ENCODE data around the gene SENP2. TPM values are rescaled to one million over a fixed set of nuclear protein-coding genes. Genes with fewer than 3 reads are reported as not detected.
"Not testable (repeated sequence)": the region's sequence is repeated elsewhere in the genome, so short reads cannot be mapped to it uniquely, and the experiment has no call there.

The SENP2 gene
- total RNA-seq, 1 experiment from 2014 or later, result 34.1 TPM

DNA sequence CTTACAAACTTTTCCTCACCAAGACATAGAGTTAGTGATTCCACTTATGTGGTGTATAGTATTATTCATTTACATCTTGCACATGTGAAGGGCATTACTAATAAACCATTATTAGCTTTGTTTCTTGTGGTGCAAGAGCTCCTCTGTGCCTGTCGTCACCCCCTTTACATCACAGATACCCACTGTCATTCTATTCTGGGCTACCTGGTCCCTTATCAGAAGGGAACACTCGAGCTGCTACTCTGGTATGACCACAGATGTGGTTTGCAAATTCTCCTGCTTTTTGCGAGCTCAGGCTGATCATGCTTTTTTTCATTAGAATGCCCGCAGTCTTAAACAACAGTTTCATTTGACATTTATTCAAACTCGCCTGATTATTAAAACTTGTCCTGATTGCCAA is 13.9 kb upstream of the SENP2 start:
- no peaks in the 10 kb centered on the region for H3K9me3 ChIP-seq (replicated peaks)
- no peaks in the 10 kb centered on the region for H3K36me3 ChIP-seq
- no peak overlapping the region for H3K4me3 ChIP-seq
- no peaks in the 10 kb centered on the region for H3K4me1 ChIP-seq
- no peaks in the 10 kb centered on the region for H3K27me3 ChIP-seq
- DNase-seq, result no peak
- no peak overlapping the region for H3K27ac ChIP-seq

DNA sequence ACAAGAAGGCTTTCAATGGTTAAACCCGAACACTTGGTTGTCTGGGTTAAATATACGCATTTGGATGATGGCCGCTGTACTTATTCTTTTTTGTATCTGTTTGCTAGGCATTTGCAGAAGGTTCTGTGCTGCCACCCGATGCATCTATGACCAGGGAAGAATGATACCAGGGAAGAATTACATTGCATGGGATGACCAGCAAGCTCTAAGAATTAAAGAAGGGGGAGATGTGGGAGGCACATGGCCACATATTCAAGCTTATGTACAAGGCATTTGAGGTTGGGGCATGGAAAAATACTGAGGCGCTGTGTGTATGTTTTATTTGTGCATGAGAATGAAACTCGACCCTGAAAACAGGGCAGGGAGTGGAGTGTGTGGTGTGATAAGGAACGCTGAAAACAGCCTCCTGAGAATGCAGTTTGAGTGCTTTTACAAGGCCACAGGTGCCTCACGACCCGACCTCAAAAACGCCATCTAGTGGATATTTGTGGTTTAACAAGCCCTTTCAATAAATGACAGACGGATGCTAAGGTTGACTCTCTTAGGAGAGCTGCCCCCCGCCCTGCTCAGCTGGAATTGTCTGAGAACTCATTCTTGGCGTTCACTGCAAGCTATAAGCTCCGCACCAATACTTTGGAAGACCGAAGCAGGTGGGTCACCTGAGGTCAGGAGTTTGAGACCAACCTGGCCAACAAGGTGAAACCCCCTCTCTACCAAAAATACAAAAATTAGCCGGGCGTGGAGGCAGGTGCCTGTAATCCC is 10.8 kb upstream of the SENP2 start:
- not testable (repeated sequence) for H3K4me1 ChIP-seq; H3K27ac ChIP-seq; H3K4me3 ChIP-seq; H3K27me3 ChIP-seq; H3K36me3 ChIP-seq; H3K9me3 ChIP-seq (replicated peaks)
- peak; percentile 19 to 75 for DNase-seq

DNA sequence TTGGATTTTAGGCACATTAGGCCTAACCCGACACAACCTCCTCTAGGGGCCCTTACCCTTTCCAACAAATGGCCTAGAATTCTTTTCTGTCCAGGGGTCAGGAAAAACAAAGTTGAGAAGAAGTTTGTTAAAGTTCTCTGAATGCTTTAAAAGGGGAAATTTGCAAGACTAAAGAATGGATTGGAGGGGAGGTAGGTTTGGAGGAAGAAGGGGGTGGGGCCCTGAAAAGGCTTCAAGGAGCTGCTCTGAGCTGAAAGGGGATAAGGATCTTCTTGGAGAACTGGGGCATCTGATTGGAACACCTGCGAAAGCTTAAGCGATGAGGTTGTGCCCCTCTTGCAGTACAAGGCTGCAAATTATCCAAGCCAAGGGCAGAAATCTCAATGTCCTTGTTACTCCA is 3.9 kb upstream of the SENP2 start:
- Histone ChIP-seq H3K27ac (no peak overlapping the region), H3K27me3 (no peaks in the 10 kb centered on the region), H3K9me3 (replicated peaks) (no peaks in the 10 kb centered on the region), H3K4me1 (no peaks in the 10 kb centered on the region), H3K4me3 (no peak overlapping the region), H3K36me3 (no peaks in the 10 kb centered on the region)
- DNase-seq, result no peak

DNA sequence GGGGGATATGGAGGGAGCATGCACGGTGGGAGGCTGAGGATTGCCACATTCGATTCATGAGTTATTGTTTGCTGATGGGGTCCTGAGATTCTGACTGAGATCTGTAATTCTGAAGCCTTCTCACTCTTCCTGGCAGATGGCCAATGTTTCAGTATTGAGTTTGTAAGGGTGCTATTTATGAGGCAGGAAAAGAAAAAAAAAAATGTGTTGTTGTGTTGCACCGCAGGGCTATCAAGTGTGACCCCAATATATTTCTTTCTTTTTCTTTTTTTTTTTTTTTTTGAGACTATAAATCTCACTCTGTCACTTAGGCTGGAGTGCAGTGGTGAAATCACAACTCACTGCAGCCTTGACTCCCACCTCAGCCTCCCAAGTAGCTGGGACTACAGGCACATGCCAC is 3.2 kb upstream of the SENP2 start:
- Histone ChIP-seq H3K4me3 (no peak overlapping the region), H3K4me1 (no peaks in the 10 kb centered on the region), H3K27ac (no peak overlapping the region), H3K36me3 (no peaks in the 10 kb centered on the region), H3K27me3 (no peaks in the 10 kb centered on the region), H3K9me3 (replicated peaks) (no peaks in the 10 kb centered on the region)
- DNase-seq, result peak in 1 of 2 experiments; percentile 8

DNA sequence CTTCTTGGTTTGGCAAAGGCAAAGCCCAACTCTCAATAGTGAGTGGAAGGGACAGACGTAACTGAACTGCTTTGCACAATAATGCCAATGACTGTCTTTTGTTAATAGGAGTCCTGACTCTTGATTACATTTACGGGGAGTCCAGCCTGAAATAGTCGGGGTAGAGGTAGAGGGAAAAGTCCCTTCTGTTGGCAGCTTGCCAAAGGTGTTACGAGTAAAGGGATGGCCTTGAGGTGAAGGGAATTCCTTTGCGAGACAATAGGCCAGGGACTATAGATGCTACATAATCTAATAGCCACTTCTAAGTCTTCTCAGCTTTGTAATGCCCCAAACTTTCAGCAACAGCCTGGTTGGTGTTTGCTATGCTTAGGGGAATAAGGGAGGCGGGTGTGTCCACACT is 2.2 kb upstream of the SENP2 start:
- no peak for DNase-seq
- H3K4me1 ChIP-seq, result no peaks in the 10 kb centered on the region
- H3K4me3 ChIP-seq, result no peak overlapping the region
- H3K27ac ChIP-seq, result no peak overlapping the region
- no peaks in the 10 kb centered on the region for H3K36me3 ChIP-seq
- no peaks in the 10 kb centered on the region for H3K27me3 ChIP-seq
- no peaks in the 10 kb centered on the region for H3K9me3 ChIP-seq (replicated peaks)

DNA sequence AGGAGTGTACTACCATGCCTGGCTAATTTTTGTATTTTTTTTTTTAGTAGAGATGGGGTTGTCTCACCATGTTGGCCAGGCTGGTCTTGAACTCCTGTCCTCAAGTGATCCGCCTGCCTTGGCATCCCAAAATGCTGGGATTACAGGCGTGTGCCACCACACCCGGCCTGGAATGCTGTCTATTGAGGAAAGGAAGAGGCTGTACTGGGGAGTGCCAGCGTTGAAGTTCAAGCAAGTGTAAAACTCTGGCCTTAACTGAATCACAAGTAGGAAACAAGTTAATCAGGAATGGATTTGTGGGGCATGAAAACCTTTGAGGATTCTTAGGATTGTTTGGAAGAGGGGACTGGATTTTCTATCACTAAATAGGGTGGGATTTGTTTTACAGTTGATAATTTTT is 1.4 kb upstream of the SENP2 start:
- no peaks in the 10 kb centered on the region for H3K36me3 ChIP-seq
- H3K4me3 ChIP-seq, result no peak overlapping the region
- no peaks in the 10 kb centered on the region for H3K27me3 ChIP-seq
- DNase-seq, result no peak
- H3K9me3 ChIP-seq (replicated peaks), result no peaks in the 10 kb centered on the region
- no peaks in the 10 kb centered on the region for H3K4me1 ChIP-seq
- H3K27ac ChIP-seq, result no peak overlapping the region

DNA sequence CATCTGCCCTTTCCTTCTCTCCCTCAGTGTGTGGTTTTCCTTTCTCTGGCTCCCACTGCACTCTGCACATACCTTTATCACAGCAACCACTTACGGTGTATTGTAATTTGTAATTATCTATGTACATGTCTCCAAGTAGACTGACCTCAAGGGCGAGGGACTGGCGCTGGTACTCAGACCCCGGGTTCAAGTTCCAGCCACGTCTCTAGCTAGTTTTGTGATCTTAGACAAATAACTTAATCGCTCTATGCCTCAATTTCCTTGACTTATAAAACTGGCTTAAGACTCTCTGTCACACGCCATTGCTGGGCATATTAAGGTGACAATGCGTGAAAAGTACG is 607 bp upstream of the SENP2 start:
- no peaks in the 10 kb centered on the region for H3K27me3 ChIP-seq
- H3K4me1 ChIP-seq, result no peaks in the 10 kb centered on the region
- H3K27ac ChIP-seq, result peak overlapping the region; percentile 11; the same call in 1 of the 2 replicates

DNA sequence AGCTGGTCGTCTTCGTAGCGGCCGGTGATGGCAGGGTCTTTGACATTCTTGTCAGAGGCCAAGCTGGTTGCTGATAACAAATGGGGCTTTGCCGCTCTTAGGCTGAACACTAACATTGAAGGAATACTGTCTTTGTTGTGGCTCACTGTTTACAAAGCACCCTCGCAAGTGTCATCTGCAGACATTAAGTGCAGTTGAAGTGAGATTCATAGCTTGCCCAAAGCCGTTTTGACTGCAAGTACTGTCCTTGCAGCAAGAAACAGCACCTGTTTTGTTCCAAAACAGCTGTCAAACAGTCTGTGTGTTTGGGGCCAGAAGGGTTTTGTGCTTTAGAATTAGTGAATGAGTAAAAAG is 568 bp downstream of the SENP2 start:
- peak in 1 of 2 experiments; percentile 54 for DNase-seq
- H3K4me1 ChIP-seq, result no peaks in the 10 kb centered on the region
- no peaks in the 10 kb centered on the region for H3K9me3 ChIP-seq (replicated peaks)
- no peaks in the 10 kb centered on the region for H3K36me3 ChIP-seq
- peak overlapping the region; percentile 84 for H3K4me3 ChIP-seq
- no peaks in the 10 kb centered on the region for H3K27me3 ChIP-seq
- H3K27ac ChIP-seq, result peak overlapping the region; percentile 74

More for the DNA sequence above, 607 bp upstream of the SENP2 start:
- H3K4me3 ChIP-seq, result peak overlapping the region; percentile 84
- no peaks in the 10 kb centered on the region for H3K36me3 ChIP-seq
- no peak for DNase-seq
- no peaks in the 10 kb centered on the region for H3K9me3 ChIP-seq (replicated peaks)

DNA sequence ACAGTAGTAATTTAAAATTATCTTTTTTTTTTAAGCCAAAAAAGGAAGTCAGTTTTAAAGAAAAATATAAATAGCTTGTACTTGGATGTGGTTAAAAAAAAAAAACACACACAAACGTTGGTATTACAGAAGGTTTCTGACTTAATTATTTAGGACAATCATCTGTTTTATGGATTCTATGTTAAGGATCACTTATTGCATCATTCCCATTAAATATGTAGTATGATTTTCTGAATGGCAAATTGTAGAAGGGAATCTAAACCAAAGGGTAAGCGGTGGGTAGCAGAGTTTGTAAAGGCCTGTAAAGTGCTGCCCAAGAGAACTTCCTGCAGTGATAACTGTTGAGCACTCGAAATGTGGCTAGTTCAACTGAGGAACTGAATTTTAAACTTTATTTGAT is 8.0 kb downstream of the SENP2 start:
- Histone ChIP-seq H3K36me3 (no peaks in the 10 kb centered on the region), H3K27me3 (no peaks in the 10 kb centered on the region), H3K4me1 (no peaks in the 10 kb centered on the region), H3K27ac (no peak overlapping the region), H3K9me3 (replicated peaks) (no peaks in the 10 kb centered on the region), H3K4me3 (no peak overlapping the region)
- DNase-seq, result no peak

DNA sequence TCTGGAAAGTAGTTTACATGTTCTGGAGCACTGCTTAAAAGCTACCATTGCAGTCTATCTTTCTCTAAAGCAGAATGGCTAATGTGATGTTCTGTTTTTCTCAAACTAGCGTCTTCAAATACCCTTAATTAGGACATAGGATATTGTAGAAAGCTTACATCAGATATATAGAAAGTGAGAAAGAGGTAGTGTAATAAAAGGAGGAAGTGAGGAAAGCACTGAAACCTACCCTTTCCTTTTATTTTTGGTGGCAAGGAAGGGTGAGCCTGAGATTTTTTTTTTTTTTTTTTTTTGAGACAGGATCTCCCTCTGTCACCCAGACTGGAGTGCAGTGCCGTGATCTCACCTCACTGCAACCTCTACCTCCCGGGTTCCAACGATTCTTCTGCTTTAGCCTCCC is 9.4 kb downstream of the SENP2 start:
- H3K9me3 ChIP-seq (replicated peaks), result no peaks in the 10 kb centered on the region
- H3K4me3 ChIP-seq, result no peak overlapping the region
- H3K27ac ChIP-seq, result no peak overlapping the region
- H3K36me3 ChIP-seq, result no peaks in the 10 kb centered on the region
- no peak for DNase-seq
- H3K27me3 ChIP-seq, result no peaks in the 10 kb centered on the region
- no peaks in the 10 kb centered on the region for H3K4me1 ChIP-seq

DNA sequence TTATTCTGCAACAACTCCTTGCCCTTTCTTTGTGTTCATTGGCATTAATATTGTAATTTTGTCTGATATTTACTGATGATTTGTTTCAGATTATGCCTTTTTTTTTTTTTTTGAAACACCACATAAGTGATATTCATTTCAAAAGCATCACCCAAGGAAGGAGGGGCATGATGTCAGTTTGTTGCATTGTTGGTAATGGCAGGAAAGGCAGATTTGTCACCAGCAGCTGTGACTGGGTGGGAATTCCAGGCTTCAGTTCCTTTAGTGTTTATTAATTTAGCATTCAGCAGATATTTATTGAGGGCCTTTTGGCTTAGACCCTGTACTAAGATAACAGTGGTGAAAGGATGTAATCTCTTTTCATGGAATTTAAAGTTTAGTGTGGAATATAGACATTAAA is 19.5 kb downstream of the SENP2 start:
- no peaks in the 10 kb centered on the region for H3K27me3 ChIP-seq
- H3K4me1 ChIP-seq, result no peaks in the 10 kb centered on the region
- DNase-seq, result no peak
- peaks cover 19% of the 10 kb centered on the region for H3K36me3 ChIP-seq
- no peak overlapping the region for H3K4me3 ChIP-seq
- no peak overlapping the region for H3K27ac ChIP-seq
- H3K9me3 ChIP-seq (replicated peaks), result no peaks in the 10 kb centered on the region

DNA sequence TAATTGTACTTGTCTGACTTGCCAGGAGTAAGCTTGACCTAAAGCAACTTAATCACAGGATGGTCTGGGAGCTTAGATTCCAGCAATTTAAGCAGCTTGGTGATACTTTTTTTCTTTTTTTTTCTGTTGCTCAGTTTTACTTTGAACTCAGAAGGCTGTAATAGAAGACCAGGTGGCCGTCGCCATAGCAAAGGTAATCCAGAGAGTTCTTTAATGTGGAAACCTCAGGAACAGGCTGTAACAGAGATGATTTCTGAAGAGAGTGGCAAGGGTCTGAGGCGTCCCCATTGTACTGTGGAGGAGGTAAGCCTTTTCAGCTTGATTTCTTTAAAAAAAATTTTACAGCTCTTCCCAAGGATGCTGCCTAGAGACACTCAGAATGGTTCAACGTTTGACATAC is 20.1 kb downstream of the SENP2 start:
- Histone ChIP-seq H3K27me3 (no peaks in the 10 kb centered on the region), H3K27ac (no peak overlapping the region), H3K4me1 (no peaks in the 10 kb centered on the region), H3K9me3 (replicated peaks) (no peaks in the 10 kb centered on the region), H3K36me3 (peaks cover 17% of the 10 kb centered on the region), H3K4me3 (no peak overlapping the region)
- DNase-seq, result no peak

DNA sequence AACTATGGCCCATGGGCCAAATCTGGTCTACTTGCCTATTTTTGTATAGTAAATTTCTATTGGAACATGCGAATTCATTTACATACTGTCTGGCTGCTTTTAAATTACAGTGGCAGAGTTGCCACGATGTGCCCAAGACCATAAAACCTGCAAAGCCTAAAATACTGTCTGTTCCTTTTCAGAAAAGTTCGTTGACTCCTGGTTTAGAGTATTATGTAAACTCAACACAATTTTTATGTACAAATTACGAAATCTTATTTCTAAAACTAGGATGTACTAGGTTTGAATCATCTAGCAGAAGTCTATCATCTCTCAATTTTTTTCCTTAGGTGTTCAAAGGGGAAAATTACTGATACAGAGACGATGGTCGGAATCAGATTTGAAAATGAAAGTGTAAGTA is 26.9 kb downstream of the SENP2 start:
- no peaks in the 10 kb centered on the region for H3K9me3 ChIP-seq (replicated peaks)
- H3K4me3 ChIP-seq, result no peak overlapping the region
- H3K27me3 ChIP-seq, result no peaks in the 10 kb centered on the region
- no peak overlapping the region for H3K27ac ChIP-seq
- H3K4me1 ChIP-seq, result no peaks in the 10 kb centered on the region
- peaks cover 9% of the 10 kb centered on the region for H3K36me3 ChIP-seq
- no peak for DNase-seq

DNA sequence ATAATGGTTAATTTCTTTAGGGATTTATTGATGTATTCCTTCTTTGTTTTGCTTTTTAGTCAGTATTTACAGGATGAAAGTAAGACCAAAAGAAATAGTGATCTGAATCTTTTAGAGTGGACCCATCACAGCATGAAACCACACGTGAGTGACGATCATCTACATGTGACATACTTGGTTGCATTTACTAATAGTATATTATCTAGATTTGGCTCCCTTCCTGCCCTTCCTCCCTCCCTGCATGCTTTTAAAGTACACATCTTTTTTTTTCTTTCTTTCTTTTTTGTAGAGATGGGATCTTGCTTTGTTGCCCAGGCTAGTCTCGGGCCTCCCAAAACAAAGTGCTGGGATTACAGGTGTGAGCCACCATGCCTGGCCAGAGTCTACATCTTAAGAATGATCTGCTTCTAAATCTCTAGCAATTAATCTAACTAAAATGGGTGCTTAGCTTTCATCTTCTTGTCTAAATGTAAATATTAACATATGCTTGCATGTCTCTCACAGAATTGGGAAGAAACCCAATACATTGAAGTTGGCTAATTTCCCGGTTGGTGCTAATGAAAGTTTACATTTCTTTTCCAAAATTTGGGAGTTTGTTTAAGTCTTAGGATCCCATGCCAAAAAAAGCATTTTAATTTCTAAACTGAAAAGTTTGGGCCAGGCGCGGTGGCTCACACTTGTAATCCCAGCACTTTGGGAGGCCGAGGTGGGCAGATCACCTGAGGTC is 38.0 kb downstream of the SENP2 start:
- Histone ChIP-seq H3K36me3 (peaks cover 18% of the 10 kb centered on the region; the same call in 1 of the 2 replicates), H3K27me3 (no peaks in the 10 kb centered on the region), H3K9me3 (replicated peaks) (no peaks in the 10 kb centered on the region), H3K4me3 (no peak overlapping the region), H3K4me1 (no peaks in the 10 kb centered on the region), H3K27ac (no peak overlapping the region)
- DNase-seq, result no peak

DNA sequence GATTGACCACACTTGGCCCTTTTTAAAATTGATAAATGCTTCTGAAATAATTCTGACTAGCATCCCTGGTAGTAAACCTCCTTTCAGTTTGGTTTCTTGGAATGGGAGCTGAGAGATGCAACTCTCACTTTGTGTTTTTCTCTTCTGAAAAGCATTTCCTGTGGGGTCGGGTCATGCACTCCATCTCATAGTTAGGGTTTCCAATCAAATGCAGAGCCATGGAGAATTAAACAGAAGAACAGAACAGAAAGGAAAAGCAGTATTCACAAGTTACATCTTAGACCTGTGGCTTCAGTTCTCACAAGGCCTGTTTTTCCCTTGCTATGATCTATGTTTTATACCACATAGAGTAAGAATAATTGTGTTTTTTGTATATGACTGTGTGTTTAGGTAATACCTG is 39.7 kb downstream of the SENP2 start:
- Histone ChIP-seq H3K36me3 (peaks cover 18% of the 10 kb centered on the region; the same call in 1 of the 2 replicates), H3K4me3 (no peak overlapping the region), H3K9me3 (replicated peaks) (no peaks in the 10 kb centered on the region), H3K4me1 (no peaks in the 10 kb centered on the region), H3K27ac (no peak overlapping the region), H3K27me3 (no peaks in the 10 kb centered on the region)
- DNase-seq, result no peak

Data from SJCRH30 (cell line).